Posterior vena cava (tissue), 2 donors: Measurements from ENCODE around the gene IL6ST. TPM values are rescaled to one million over a fixed set of nuclear protein-coding genes. Genes with fewer than 3 reads are reported as not detected.
A peak's percentile ranks its signal among the peaks of the same experiment; 100 is the strongest.
"Not testable (repeated sequence)": the region's sequence is repeated elsewhere in the genome, so short reads cannot be mapped to it uniquely, and the experiment has no call there.

Source experiments
- DNase-seq: peaks from one replicate; pipeline ENCODE4 v3.0.0-alpha.2; 2020; ENCODE audit warnings: low spot score
- intact Hi-C, 2 donors: fragments of 100-400 bp; cut with DNase I; formaldehyde crosslinking; loops; one replicate each; pipeline versions ENCODE4 v1.14.1 to v1.14.2; 2022 to 2023
- total RNA-seq, 2 donors: library from RNA; stranded (reverse); fragmentation: NEBNext Ultra II Directional; extraction: Animal tissue kit (Norgen Biotek cat#: 25700); gene quantifications; one replicate each; pipeline ENCODE4 v1.2.1, GENCODE V29; 2021
- donor health status: DM: yes; HTN: yes; CAD: no.
- donor health status: DM: yes; HTN: yes; CAD: no.

IL6ST gene
- total RNA-seq, 2 donors from 2014 or later, result 359 to 375 TPM

- intact Hi-C loops, result no loop called here
- no peak for DNase-seq
Measured at GRCh38 chr5:56010431-56010830, 15.7 kb upstream of the IL6ST start.

GRCh38 chr5:56006600-56006999, 11.8 kb upstream of the IL6ST start:
- DNase-seq, result no peak
- intact Hi-C loops, result no loop called here

- no peak for DNase-seq
- intact Hi-C loops, result no loop called here
Measured at GRCh38 chr5:56006094-56006493, 11.3 kb upstream of the IL6ST start.

GRCh38 chr5:56004874-56005273, 10.1 kb upstream of the IL6ST start:
- intact Hi-C loops, result no loop called here
- DNase-seq, result no peak

GRCh38 chr5:56003679-56004078, 8.9 kb upstream of the IL6ST start:
- intact Hi-C loops, result no loop called here
- DNase-seq, result no peak

- no peak for DNase-seq
- intact Hi-C loops, result no loop called here
Measured at GRCh38 chr5:56003179-56003578, 8.4 kb upstream of the IL6ST start.

- DNase-seq, result no peak
- intact Hi-C loops, result no loop called here
Measured at GRCh38 chr5:56002303-56002702, 7.5 kb upstream of the IL6ST start.

- DNase-seq, intact Hi-C loops: not testable (repeated sequence)
Measured at GRCh38 chr5:56000221-56000620, 5.5 kb upstream of the IL6ST start.

GRCh38 chr5:55998966-55999365, 4.2 kb upstream of the IL6ST start:
- intact Hi-C loops, result no loop called here
- DNase-seq, result no peak

- DNase-seq, result no peak
- intact Hi-C loops, result no loop called here
Measured at GRCh38 chr5:55997742-55998351, 3.1 kb upstream of the IL6ST start.

GRCh38 chr5:55994998-55995914, 493 bp upstream of the IL6ST start:
- peak; percentile 99 for DNase-seq
- intact Hi-C loops, result loop anchor here in 1 of 2 donors (5.0 kb wide), 1 partner anchor 423 kb away; no protein-coding TSS in a partner anchor

- DNase-seq, result no peak
- intact Hi-C loops, result loop anchor here in 1 of 2 donors (2.0 to 5.0 kb wide), 2 partner anchors 73 to 422 kb away; no protein-coding TSS in a partner anchor
Measured at GRCh38 chr5:55993731-55994494, 850 bp downstream of the IL6ST start.

GRCh38 chr5:55993013-55993412, 1.8 kb downstream of the IL6ST start:
- no peak for DNase-seq

GRCh38 chr5:55991768-55992486, 2.8 kb downstream of the IL6ST start:
- intact Hi-C loops, result loop anchor here in 1 of 2 donors (2.0 to 5.0 kb wide), 2 partner anchors 75 to 420 kb away; no protein-coding TSS in a partner anchor
- no peak for DNase-seq

More at GRCh38 chr5:55993013-55993412, 1.8 kb downstream of the IL6ST start:
- intact Hi-C loops, result loop anchor here in 1 of 2 donors (2.0 to 5.0 kb wide), 2 partner anchors 74 to 421 kb away; no protein-coding TSS in a partner anchor

- intact Hi-C loops, result loop anchor here in 1 of 2 donors (5.0 kb wide), 1 partner anchor 419 kb away; no protein-coding TSS in a partner anchor
- not testable (repeated sequence) for DNase-seq
Measured at GRCh38 chr5:55990895-55991294, 3.9 kb downstream of the IL6ST start.

- intact Hi-C loops, result loop anchor here in 1 of 2 donors (5.0 kb wide), 1 partner anchor 418 kb away; no protein-coding TSS in a partner anchor
- no peak for DNase-seq
Measured at GRCh38 chr5:55989860-55990259, 4.9 kb downstream of the IL6ST start.

- no peak for DNase-seq
- intact Hi-C loops, result no loop called here
Measured at GRCh38 chr5:55988979-55989638, 5.7 kb downstream of the IL6ST start.

- DNase-seq, intact Hi-C loops: not testable (repeated sequence)
Measured at GRCh38 chr5:55988428-55988827, 6.3 kb downstream of the IL6ST start.
